ENCODE measurements around the gene VPS54. TPM values are rescaled to one million over a fixed set of nuclear protein-coding genes. Genes with fewer than 3 reads are reported as not detected.

The VPS54 gene
- polyA plus RNA-seq, 1 donor (not counting 4 experiments of a cell fraction or from before 2014, with no cell fraction given) = 18.2 TPM

DNA sequence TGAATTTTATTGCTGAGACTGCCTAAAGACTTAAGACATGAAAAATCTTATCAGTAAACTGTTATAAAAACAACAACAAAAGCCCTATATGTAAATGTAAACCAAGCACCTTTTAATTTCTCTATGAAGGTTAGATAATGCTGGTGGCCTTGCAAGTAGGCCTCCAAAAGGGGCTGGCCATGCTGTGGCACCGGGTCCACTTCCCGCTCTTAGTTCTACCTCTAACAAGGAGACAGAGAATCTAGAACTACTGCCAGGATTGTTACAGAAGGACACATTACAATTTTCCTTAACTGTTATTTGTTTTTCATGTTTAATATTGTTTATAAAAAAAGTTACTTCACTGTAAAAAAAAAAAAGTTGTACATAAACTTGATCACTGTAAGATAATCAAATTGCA is 128.6 kb downstream of the VPS54 start:
- Histone ChIP-seq H2AFZ (ENCODE audit: control insufficient read depth, low read length) (no peak overlapping the region), H3K9me1 (ENCODE audit: control insufficient read depth, extremely low read depth, insufficient read depth, low read length) (no peaks in the 10 kb centered on the region), H3K27me3 (ENCODE audit: control insufficient read depth, extremely low read depth, insufficient read depth, low read length) (no peaks in the 10 kb centered on the region), H3K9me3 (ENCODE audit: control insufficient read depth, low read depth, low read length) (no peaks in the 10 kb centered on the region), H3K4me2 (ENCODE audit: control insufficient read depth, extremely low read depth, insufficient read depth, low read depth, low read length) (no peak overlapping the region), H3K9ac (ENCODE audit: control insufficient read depth, extremely low read depth, insufficient read depth, low read length) (no peak overlapping the region), H3K79me2 (ENCODE audit: control insufficient read depth, insufficient read depth, low read length) (no peaks in the 10 kb centered on the region), H4K20me1 (ENCODE audit: control insufficient read depth, extremely low read depth, insufficient read depth, low read length) (no peaks in the 10 kb centered on the region), H3K4me1 (ENCODE audit: control insufficient read depth, extremely low read depth, insufficient read depth, low read length) (no peaks in the 10 kb centered on the region), H3K27ac (ENCODE audit: control insufficient read depth, insufficient read depth, low read length) (no peak overlapping the region), H3K36me3 (ENCODE audit: control insufficient read depth in 2 of 2, extremely low read depth in 1 of 2, insufficient read depth in 2 of 2, low read length in 2 of 2) (peaks cover 17 to 20% of the 10 kb centered on the region in 2 experiments), H3K4me3 (ENCODE audit: control insufficient read depth in 2 of 3, extremely low read depth in 1 of 3, insufficient read depth in 2 of 3, low read depth in 1 of 3, low read length in 3 of 3) (no peak overlapping the region)
- no peak for FAIRE-seq
- DNase-seq (ENCODE audit: low read depth, low spot score) = no peak
- no peak for TF ChIP-seq EZH2 (IDR thresholded peaks at IDR 0.05; ENCODE audit: low read length)
- TF ChIP-seq, protein P1, sequence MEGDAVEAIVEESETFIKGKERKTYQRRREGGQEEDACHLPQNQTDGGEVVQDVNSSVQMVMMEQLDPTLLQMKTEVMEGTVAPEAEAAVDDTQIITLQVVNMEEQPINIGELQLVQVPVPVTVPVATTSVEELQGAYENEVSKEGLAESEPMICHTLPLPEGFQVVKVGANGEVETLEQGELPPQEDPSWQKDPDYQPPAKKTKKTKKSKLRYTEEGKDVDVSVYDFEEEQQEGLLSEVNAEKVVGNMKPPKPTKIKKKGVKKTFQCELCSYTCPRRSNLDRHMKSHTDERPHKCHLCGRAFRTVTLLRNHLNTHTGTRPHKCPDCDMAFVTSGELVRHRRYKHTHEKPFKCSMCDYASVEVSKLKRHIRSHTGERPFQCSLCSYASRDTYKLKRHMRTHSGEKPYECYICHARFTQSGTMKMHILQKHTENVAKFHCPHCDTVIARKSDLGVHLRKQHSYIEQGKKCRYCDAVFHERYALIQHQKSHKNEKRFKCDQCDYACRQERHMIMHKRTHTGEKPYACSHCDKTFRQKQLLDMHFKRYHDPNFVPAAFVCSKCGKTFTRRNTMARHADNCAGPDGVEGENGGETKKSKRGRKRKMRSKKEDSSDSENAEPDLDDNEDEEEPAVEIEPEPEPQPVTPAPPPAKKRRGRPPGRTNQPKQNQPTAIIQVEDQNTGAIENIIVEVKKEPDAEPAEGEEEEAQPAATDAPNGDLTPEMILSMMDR (optimal IDR thresholded peaks at IDR 0.05 in 1 of 3, IDR thresholded peaks at IDR 0.05 in 1 of 3, conservative IDR thresholded peaks at IDR 0.05 in 1 of 3; ENCODE audit: extremely low read depth in 1 of 3, insufficient read depth in 2 of 3, low read length in 3 of 3) = no peak
- dilution Hi-C loops (cut with MboI; ENCODE audit: extremely low pct_ligation_motif_present, low sequenced_read_pairs) = no loop called here

DNA sequence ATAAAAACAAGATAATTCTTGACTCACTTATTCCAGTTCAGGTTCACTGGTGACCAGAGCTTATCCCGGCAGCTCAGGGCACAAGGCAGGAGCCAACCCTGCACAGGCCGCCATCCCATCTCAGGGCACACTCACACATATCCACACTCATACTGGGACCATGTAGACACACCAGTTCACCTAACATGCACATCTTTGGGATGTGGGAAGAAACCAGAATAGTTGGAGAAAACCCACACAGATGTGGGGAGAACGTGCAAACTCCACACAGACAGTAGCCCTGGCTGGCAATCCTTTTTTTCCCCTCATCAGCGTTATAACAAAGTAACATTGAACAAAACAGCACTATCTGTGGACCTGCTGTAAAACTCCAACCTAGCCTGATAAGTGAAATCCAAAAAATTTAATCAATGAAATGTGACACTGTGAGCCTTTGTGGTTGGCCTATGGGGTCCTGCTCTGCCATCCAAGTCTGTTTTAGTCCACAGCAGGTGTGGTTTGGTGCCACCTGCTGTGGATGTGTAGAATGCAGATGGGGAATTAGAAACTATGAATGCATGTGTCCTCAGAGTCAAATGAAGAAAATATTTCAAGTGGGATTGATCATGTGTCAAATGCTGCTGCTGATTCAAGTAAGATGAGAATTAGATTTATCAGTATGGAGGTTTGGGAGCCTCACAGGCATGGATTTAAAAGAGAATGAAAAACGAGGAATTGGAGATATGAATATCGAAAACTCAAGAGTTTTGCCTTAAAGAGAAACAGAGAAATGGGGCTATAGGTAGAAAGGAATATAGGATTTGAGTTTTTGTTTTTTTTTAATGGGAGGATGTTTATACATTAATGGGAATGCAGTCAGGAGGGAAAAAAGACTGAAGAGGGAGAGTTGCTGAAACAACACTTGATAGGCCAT is 130.5 kb downstream of the VPS54 start:
- no peak overlapping the region for H3K9ac ChIP-seq (ENCODE audit: control insufficient read depth, extremely low read depth, insufficient read depth, low read length)
- H3K36me3 ChIP-seq (ENCODE audit: control insufficient read depth in 2 of 2, extremely low read depth in 1 of 2, insufficient read depth in 2 of 2, low read length in 2 of 2) = peaks cover 20 to 23% of the 10 kb centered on the region in 2 experiments
- H3K79me2 ChIP-seq (ENCODE audit: control insufficient read depth, insufficient read depth, low read length) = no peaks in the 10 kb centered on the region
- H4K20me1 ChIP-seq (ENCODE audit: control insufficient read depth, extremely low read depth, insufficient read depth, low read length) = no peaks in the 10 kb centered on the region
- no peak overlapping the region for H3K27ac ChIP-seq (ENCODE audit: control insufficient read depth, insufficient read depth, low read length)
- no peak overlapping the region for H3K4me3 ChIP-seq (ENCODE audit: control insufficient read depth in 2 of 3, extremely low read depth in 1 of 3, insufficient read depth in 2 of 3, low read depth in 1 of 3, low read length in 3 of 3)
- dilution Hi-C loops (cut with MboI; ENCODE audit: extremely low pct_ligation_motif_present, low sequenced_read_pairs) = no loop called here
- H3K27me3 ChIP-seq (ENCODE audit: control insufficient read depth, extremely low read depth, insufficient read depth, low read length) = no peaks in the 10 kb centered on the region
- H3K4me2 ChIP-seq (ENCODE audit: control insufficient read depth, extremely low read depth, insufficient read depth, low read depth, low read length) = no peak overlapping the region
- no peak for DNase-seq (ENCODE audit: low read depth, low spot score)
- H3K4me1 ChIP-seq (ENCODE audit: control insufficient read depth, extremely low read depth, insufficient read depth, low read length) = no peaks in the 10 kb centered on the region
- FAIRE-seq = peak; percentile 57
- no peaks in the 10 kb centered on the region for H3K9me3 ChIP-seq (ENCODE audit: control insufficient read depth, low read depth, low read length)
- TF ChIP-seq, protein P1 (optimal IDR thresholded peaks at IDR 0.05 in 1 of 3, IDR thresholded peaks at IDR 0.05 in 1 of 3, conservative IDR thresholded peaks at IDR 0.05 in 1 of 3; ENCODE audit: extremely low read depth in 1 of 3, insufficient read depth in 2 of 3, low read length in 3 of 3) = peak; percentile 60 to 77 (median 77)
- TF ChIP-seq EZH2 (IDR thresholded peaks at IDR 0.05; ENCODE audit: low read length) = no peak
- no peaks in the 10 kb centered on the region for H3K9me1 ChIP-seq (ENCODE audit: control insufficient read depth, extremely low read depth, insufficient read depth, low read length)
- H2AFZ ChIP-seq (ENCODE audit: control insufficient read depth, low read length) = no peak overlapping the region
